ENCODE results near the gene SMIM38.

SMIM38 gene

DNA sequence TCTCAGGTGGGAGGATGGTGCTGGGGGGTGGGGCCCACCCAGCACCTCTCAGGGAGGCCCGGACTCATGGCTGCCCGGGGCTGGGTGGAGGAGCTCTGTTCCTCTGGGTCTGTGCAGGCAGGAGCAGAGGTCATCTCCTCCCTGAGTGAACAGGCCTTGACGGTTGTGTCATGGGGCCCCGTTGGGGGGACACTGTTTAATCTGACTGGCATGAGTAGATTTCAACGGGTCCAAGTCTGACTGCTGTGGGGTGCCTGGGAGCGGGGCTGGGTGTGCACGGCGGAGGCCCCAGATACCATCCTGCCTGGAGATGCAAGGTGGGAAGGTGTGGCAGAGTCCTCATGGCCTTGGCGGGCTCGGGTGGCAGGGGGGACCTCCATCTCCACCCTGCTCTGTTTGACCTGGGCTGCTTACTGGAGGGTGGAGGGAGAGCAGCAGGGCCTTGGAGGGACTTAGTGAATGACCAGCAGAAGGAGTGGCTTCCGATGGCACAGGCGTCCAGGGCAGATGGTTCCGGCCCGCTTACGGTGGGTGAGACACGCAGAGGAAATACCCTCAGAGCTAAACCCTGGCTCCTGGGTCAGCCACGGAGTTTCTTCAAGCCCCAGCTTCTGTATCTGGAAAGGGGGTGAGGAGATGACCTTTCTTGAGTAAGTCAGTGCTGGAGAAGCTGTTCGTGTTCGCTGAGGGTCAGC is 48.7 kb downstream of the SMIM38 start:
- DNase-seq (ENCODE audit: low read depth), result no peak

DNA sequence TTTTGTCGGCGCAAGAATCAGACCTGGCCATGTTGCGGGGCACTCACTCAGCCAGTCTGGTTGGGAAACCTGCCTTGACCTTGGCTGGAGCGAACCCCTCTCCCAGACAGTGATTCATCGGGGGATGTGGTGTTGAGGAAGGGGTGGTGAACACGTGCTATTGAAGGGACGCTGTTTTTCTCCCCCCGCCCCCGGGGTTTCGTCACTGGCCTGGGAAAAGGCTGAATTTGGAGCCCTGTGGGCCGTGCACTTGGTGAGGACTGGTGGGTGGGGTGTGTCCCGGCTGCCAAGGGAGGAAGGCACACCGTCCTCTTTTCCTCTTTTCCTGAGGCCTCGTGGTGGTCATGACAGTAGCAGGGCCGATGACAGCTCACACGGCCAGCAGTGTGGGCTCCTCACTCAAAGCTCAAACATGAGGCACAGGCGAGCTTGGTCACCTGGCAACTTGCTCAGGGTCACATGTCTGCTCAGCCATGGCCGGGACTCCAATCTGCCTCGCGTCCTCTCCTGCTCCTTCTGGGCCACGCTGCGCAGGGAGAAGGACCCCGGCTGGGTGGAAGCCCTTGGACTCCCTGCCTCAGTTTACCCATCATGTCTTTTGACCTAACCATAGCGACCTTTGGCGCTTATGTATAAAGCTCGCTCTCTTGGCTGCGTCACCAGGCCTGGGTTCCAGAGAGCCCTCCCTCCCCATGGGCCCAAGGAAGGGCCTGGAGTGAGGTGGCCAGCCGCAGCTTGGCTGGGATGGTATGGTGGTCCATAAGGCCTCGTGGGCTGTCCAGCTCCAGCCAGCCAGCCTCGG is 49.4 kb downstream of the SMIM38 start:
- no peak for DNase-seq (ENCODE audit: low read depth)

All from stimulated activated CD8-positive, alpha-beta memory T cell treated with anti-CD3 and anti-CD28 coated beads, Interleukin-12 subunit alpha, Interleukin-12 subunit beta, amount 100 ng/mL, for 1 hour (primary cell).